Measurements from ENCODE around the gene MED26.
"Not testable (repeated sequence)": the region's sequence is repeated elsewhere in the genome, so short reads cannot be mapped to it uniquely, and the experiment has no call there.

MED26 gene, protein sequence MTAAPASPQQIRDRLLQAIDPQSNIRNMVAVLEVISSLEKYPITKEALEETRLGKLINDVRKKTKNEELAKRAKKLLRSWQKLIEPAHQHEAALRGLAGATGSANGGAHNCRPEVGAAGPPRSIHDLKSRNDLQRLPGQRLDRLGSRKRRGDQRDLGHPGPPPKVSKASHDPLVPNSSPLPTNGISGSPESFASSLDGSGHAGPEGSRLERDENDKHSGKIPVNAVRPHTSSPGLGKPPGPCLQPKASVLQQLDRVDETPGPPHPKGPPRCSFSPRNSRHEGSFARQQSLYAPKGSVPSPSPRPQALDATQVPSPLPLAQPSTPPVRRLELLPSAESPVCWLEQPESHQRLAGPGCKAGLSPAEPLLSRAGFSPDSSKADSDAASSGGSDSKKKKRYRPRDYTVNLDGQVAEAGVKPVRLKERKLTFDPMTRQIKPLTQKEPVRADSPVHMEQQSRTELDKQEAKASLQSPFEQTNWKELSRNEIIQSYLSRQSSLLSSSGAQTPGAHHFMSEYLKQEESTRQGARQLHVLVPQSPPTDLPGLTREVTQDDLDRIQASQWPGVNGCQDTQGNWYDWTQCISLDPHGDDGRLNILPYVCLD

DNA sequence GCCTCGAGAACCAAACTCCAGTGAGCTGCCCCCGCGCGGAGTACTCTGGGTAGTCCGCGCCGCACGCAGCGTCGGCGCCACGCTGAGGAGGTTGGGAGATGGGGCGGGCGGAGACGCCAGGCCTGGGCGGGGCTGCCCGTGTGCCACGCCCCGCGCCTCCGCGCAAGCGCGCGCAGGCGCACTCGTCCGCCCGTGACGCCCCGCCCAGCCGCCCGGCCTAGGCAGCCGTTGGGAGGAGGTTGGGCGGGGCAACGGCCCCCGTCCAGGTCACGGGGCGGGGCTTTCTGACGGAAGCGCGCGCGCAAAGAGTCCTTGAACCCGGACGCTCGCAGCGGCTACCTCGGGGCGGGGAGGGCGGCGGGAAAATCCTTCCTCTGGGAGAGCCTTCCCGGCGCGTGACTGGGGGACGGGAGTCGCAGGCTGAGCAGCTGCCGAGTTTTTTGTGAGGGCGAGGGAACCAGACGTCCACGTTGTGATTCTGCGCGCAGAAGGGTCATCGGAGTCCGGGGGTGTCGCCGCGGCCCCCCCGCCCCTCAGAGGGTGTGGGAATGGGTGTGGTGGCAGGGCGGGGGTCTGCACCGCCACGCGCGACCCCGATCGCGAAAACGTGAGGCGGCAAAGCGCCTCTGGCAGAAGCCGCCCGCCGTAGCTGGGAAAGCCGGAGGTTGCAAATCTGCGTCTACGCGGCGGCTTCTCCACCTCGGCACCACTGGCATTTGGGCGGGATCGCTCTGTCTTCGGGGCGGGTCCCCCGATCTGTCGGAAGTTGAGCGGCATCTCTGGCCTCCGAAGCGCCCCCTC, at the start of gene MED26:
Gene MED26, minus strand, starts transcription at position 22 of the 801 bp plus-strand sequence. CDS start 261 bp downstream, outside the sequence.
- peak; percentile 91 to 96 for DNase-seq

DNA sequence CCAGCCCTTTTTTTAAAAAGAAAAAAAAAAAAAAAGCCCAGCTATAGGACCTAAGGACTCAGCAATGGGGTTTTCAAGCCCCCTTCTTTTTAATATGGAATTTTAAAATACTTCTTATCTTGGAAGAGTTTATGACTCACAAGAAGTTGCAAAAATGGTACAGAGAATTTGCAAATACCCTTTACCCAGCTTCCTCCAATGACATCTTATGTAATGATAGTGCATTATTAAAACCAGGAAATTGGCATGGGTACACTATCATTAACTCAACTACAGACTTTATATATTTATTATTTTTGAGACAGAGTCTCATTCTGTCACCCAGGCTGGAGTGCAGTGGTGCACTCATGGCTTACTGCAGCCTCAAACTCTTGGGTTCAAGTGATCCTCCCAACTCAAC, 49.1 kb upstream of the MED26 start:
- DNase-seq, result no peak

DNA sequence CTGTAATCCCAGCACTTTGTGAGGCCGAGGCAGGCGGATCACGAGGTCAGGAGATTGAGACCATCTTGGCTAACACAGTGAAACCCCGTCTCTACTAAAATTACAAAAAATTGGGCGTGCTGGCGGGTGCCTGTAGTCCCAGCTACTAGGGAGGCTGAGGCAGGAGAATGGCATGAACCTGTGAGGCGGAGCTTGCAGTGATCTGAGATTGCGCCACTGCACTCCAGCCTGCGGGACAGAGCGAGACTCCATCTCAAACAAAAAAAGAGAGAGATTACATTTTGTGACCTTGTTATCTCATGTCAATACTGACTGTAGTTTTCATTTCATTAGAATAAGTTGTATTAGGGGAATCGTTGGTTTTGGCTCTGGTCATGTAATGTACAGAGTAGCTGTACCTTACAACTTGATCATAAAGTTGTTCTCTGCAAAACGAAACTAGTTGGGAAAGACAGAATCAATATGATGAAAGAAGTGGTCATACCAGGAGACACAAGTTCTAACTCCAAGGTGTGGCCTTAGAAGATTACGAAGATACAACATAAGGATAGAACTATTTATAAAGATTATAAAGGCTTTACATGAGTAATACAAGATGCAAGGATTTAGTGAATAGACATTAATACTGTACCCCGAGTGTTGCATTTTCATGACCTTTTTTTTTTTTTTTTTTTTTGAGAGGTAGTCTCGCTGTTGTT, 48.2 kb upstream of the MED26 start:
- no peak for DNase-seq

DNA sequence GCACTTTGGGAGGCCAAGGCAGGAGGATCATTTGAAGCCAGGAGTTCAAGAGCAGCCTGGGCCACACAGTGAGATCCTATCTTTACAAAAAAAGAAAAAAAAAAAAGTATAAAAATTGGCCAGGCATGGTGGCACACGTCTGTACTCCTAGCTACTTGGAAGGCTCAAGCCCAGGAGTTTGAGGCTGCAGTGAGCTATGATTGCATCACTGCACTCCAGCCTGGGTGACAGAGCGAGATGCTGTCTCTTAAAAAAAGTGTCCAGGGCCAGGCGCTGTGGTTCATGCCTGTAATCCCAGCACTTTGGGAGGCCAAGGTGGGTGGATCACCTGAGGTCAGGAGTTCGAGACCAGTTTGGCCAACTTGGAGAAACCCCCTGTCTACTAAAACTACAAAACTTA, 45.8 kb upstream of the MED26 start:
- not testable (repeated sequence) for DNase-seq

DNA sequence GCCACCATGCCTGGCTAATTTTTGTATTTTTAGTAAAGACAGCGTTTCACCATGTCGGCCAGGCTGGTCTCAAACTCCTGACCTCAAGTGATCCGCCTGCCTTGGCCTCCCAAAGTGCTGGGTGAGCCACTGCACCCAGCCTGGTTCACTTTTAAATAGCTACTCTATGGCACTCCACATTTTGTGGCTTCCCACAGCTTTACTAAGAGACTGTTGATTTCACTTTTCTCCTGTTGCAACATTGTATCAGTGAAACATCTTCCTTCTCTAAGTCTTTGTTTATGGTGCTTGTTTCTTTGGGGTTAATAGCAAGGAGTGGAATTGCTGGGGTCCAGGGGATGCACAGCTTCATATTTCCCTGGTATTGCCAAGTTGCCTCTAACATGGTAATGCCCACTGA, 45.2 kb upstream of the MED26 start:
- no peak for DNase-seq

DNA sequence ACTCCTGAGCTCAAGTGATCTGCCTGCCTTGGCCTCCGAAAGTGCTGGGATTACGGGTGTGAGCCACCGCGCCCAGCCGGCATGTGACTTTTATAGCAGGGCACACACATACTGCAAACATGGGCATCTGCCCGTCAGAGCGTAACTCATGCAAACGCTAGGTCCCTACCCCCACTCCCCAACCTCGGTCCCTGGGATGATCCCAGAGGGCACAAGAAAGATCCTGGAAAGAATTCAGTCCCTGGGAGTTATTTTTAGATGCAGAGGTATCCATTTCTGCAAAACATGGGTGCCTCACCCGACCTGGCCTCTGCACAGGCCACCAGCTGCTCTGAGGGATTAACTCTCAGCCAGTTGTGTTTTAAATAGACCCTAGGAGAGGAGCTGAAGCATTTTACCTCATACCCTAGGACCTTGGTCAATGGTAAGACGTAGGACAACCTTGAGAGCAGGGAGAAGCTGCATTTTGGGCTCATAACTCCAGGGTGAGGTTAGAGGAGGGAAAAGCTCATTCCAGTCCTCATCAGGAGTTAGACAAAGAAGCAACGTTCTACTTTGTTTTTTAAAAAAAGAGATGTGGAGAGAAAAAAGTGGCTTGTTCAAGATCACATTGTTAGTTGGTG, 43.8 kb upstream of the MED26 start:
- DNase-seq, result no peak

DNA sequence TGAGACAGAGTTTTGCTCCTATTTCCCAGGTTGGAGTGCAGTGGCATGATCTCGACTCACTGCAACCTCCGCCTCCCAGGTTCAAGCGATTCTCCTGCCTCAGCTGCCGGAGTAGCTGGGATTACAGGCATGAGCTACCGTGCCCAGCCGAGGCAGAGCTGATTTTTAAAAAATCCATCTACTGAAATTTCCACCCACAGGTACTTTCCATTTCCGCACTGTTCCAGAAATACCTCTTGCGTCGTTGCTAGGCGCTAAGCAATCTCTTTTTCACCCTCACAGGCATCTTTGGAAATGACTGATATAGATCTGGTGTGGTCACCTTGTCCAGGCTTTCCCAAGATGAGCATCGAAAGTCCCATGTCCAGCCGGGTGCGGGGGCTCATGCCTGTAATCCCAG, 42.3 kb upstream of the MED26 start:
- no peak for DNase-seq

DNA sequence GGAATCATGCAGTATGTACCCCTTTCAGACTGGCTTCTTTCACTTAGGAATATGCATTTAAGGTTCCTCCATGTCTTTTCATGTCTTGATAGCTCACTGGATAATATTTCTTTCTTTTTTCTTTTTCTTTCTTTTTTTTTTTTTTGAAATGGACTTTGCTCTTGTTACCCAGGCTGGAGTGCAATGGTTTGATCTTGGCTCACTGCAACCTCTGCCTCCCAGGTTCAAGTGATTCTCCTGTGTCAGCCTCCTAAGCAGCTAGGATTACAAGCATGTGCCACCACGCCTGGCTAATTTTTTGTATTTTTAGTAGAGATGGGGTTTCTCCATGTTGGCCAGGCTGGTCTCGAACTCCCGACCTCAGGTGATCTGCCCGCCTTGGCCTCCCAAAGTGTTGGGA, 40.7 kb upstream of the MED26 start:
- DNase-seq, result not testable (repeated sequence)

DNA sequence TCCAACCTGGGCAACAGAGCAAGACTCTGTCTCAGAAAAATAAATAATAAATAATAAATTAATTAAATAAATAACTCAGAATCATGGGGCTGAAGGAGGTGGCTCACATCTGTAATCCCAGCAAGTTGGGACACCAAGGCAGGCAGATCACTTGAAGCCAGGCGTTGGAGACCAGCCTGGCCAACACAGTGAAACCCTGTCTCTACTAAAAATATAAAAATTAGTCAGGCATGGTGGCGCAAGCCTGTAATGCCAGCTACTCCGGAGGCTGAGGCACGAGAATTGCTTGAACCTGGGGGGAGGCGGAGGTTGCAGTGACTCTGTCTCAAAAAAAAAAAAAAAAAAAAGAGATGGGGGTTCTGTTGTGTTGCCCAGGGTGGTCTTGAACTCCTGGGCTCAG, 40.2 kb upstream of the MED26 start:
- DNase-seq, result no peak

DNA sequence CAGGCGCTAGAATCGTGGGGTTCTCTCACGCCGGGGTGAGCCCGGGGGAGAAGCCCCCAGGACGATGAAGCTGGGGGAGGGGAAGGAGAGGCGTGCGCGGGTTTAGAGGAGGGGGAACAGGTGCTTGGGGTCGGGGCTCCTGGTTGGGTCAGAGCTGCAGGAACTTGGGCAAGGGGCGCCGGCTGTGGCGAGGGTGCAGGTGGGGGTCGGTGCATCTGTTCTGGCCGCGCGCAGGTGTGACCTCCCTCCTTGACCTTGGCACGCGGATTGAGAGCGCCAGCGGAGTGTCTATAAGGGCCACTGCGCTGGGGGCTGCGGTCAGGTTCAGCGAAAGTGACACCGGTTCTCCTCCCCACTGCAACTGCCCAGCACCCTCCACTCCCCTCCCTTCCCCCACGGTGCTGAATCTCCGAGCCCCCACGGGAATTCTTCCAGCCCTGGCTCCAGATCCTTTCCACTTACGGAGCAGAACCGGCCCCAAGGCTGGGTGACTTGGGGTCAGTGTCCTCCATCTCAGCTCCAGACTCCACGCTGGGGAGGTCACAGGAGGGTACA, 33.6 kb upstream of the MED26 start:
- no peak for DNase-seq

DNA sequence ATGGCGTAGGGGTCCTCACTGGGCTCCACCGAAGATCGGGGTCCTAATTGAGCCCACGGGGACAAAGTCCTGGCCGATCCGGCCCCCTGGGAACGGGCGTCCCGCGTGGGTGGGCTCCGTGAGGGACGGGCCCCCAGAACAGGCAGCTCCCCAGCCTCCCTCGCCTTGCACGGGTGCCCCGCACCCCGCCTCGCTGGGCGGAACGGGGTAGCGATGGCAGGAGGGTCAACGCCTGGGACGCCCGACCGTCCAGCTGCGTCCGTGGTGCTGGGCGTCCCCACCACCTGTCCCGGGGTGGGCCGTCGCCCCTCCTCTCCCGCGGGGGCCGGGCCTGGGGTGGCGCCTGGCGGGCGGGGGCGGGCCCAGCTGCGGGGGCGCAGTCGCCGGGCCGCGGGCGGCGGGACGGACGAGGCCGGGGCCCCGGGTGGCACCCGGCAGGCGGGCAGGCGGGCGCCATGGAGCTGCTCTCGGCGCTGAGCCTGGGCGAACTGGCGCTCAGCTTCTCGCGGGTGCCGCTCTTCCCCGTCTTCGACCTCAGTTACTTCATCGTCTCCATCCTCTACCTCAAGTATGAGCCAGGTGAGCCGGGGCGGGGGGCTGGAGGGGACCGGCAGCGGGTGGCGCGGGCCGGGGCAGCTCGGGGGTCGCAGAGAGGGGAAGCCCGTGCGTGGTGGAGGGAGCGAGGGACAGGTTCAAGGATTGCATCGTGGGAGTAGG, 32.9 kb upstream of the MED26 start, which contains the start of gene TMEM38A:
Gene TMEM38A, plus strand, starts transcription at position 377 of the 717 bp plus-strand sequence. Its CDS starts 79 bp downstream, at position 456.
- peak; percentile 5 to 58 for DNase-seq

DNA sequence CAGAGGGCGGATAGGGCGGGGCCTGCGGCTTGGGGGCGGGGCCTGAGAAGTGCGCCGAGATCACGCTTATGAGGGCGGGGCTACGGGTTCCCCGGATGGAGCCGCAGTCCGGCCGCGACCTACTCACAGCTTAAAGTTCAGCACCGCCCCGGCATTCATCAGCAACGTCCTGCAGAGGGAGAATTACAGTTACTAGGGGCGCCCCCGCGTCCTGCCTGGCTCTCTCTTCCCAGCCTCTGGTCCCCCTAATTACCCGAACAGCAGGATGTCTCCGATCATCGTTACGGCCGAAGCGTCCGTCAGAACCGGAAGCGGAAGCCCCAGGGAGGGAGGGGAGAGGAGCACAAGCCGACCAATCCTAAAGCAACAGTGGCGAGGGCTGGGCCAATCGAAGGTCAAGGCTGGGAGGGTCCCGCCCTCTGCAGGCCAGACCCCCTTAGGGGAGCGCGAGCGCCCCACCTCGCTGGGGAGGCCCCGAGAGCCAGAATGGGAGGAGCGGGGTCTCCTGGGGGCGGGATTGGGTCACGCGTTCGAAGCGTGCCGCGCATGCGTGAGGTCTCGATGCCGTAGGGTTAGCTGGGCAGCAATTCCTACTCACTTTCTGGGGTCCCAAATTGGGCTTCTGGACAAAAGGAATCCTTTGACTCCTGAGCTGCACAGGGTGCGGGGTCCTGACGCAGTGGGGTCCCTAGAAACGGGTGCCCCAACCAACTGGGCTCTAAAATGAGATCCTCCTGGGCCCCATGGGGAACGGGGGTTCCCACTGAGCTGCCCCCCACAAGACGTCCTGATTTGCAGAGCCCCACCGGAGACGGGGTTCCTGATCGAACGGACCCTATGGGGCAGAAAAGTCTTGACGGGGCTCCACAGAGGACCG, 32.1 kb upstream of the MED26 start, which contains the start of gene SMIM7:
Gene SMIM7, minus strand, starts transcription at position 313 of the 877 bp plus-strand sequence. Its CDS starts 34 bp downstream, at position 279.
- peak; percentile 99 to 100 for DNase-seq

DNA sequence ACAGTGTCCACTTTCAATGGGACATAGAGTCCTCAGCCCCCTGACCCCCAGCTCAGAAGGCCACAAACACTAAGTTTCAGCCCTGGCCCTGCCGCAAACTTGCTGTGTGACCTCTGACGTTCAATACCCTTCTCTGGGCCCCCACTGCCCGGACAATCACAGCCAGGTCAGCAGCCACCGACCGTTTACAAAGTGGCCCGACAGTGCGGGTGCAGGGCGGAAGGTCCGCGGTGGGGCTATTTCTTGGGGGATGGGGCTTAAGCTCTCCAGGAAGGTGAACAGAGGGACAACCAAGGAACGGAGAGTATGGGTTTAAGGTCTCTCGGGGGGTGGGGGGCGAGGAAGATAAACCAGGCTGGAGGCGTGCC, 31.4 kb upstream of the MED26 start:
- DNase-seq, result no peak

DNA sequence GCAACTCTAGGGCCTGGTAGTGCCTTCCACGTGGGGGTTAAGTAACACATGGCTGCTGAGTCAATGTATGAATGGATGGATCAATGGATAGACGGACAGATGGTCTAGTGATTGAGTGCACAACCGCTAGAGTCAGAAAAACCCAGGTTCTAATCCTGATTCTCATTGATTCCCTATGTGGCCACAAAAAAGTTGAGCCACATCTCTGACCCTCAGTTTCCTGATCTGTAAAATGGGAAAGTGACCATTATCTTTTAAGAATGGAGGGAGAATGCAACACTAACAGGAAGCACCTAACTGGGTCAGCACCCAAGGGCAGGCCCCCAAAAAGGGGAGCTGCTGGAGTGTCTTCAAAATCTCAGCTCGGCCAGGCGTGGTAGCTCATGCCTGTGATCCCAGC, 29.4 kb upstream of the MED26 start:
- no peak for DNase-seq

DNA sequence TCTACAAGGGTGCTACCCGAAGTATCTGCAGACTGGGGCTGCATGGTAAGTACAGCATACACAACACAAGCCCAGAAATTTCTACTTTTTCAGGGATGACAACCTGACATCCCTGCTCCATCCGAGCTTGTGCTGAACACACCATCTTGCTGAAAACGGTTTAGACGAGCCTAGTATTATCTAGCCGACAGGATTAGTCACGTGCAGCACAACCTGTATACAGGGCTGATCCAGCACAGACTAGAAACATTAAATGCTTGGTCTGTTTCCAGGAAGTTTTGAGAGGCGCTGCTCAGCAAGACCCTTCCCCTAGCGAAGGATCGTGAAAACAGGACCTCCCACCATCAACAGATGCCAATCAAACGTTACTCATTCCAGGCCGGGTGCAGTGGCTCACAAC, 27.7 kb upstream of the MED26 start:
- no peak for DNase-seq

DNA sequence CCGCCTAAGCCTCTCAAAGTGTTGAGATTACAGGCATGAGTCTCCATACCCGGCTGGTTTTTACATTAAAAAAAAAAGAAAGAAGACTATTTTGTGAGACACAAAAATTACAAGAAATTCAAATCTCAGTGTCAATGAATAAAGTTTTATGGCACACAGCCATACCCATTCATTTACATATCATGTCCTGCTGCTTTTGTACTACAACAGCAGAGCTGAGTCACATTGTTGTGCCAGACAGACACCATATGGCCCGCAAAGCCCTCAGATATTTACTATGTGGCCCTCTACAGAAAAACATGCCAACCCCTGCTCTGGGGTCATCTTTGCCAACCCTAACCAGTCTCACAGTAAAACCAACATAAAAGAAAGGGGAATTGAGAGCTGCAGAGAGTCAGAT, 26.6 kb upstream of the MED26 start:
- DNase-seq, result no peak

DNA sequence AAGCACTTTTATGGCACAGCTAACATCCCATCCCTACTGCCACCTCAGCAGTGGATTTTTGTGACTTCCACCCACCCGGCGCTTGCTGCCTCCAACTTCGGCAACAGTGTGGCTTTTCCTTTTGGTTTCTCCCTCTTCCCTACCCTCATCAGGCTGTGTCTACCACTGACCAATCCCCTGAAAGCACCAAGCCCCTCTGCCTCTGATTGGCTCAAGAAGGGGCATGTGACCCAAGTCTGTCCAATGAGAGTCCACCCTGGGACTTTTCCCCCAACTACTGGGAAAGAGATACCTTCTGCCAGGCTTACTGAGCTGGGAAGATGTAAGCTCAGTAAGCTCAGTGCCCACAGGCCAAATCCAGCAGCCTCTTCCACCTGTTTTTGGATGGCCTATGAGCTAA, 26.1 kb upstream of the MED26 start:
- no peak for DNase-seq

DNA sequence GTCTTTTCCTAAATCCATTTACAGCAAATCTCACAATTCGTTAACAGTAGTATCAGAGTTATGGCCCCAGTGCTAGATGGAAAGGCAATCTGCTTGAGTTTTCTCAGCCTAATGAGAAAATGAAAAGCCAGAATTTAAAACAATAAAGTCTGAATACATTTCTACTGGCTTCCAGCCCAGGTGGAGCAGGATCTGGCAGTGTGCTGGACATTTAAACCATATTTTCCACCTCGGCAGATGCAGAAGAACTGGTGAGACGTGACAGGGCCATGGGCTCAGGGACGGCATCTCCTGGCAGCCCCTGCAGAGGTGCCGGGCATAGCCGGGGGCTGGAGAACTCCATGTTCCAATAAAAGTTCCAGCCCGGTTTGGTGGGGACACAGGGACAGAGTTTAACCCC, 24.9 kb upstream of the MED26 start:
- DNase-seq, result no peak

DNA sequence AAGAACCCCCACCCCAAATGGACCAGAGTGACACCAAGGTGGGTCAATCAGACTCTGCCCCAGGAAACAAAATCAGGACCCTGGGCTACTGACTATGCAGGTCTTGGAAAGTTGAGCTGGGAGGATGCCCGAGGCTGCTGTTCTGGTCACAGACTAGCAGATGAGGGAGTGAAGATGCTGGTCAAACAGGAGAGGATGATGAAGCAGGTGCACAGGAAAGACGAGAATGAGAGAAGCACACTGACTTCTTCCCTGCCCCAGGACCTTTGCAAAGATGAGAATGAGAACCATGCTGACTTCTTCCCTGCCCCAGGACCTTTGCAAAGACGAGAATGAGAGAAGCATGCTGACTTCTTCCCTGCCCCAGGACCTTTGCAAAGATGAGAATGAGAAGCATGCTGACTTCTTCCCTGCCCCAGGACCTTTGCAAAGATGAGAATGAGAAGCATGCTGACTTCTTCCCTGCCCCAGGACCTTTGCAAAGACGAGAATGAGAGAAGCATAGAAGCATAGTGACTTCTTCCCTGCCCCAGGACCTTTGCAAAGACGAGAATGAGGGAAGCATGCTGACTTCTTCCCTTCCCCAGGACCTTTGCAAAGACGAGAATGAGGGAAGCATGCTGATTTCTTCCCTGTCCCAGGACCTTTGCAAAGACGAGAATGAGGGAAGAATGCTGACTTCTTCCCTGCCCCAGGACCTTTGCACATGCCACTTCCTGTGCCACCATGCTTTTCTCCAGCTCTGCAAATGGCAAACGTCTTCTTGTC, 23.6 kb upstream of the MED26 start:
- not testable (repeated sequence) for DNase-seq

DNA sequence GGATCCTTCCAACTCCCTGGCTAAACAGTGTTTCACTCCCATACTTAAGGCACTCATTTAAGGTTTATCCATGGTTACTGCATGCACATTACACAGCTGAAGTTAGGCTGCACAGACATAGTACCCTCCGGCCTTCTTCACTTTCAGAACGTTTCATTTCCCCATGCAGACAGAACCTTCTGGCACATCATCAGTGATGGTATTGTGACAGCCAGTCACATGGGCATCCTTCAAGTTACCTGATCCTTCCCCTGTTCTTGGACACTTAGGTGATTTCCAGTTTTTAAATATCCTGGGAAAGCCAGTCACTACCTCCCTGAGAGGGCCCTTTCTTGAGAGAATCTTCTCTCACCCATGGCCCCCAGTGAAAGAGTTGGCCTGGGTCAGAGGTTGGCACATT, 22.8 kb upstream of the MED26 start:
- DNase-seq, result no peak

Data from CD4-positive, alpha-beta T cell treated with Interferon alpha-2 for 1 hour (primary cell).